WTC11 (cell line): ENCODE measurements around the gene SLIT3. TPM values are rescaled to one million over a fixed set of nuclear protein-coding genes. Genes with fewer than 3 reads are reported as not detected.
A peak's percentile ranks its signal among the peaks of the same experiment; 100 is the strongest.

Experiments used
- ATAC-seq: fragments of 200-7000 bp; cut with Tn5 transposase; 2 replicates; pipeline ENCODE4 v1.10.0; 2021; ENCODE audit warnings: mild to moderate bottlenecking, moderate library complexity
- CTCF ChIA-PET: fragments of 300-600 bp; sonication (Branson Sonifier 250); formaldehyde crosslinking; loops from one replicate; lab custom pipeline; 2021; ENCODE audit warnings: antibody characterized with exemption; lab: Charles Lee
- POLR2A ChIA-PET: fragments of 350-600 bp; sonication (Branson Sonifier 250); formaldehyde crosslinking; loops from one replicate; lab custom pipeline; 2021; ENCODE audit warnings: antibody characterized with exemption; lab: Charles Lee
- DNase-seq: peaks from one replicate; pipeline ENCODE4 v3.0.0; 2021; ENCODE audit warnings: low spot score
- H3K27ac Mint-ChIP-seq: 2 replicates; pipeline ENCODE4 v1.8.0; 2021; ENCODE audit warnings: mixed read lengths
- H3K27me3 Mint-ChIP-seq: 2 replicates; pipeline ENCODE4 v1.8.0; 2021; ENCODE audit warnings: low read depth, mild to moderate bottlenecking, moderate library complexity, mixed read lengths
- H3K36me3 Mint-ChIP-seq: 2 replicates; pipeline ENCODE4 v1.8.0; 2021; ENCODE audit warnings: mixed read lengths
- H3K4me1 Mint-ChIP-seq: 2 replicates; pipeline ENCODE4 v1.8.0; 2022; ENCODE audit warnings: mixed read lengths
- H3K4me3 Mint-ChIP-seq: 2 replicates; pipeline ENCODE4 v1.8.0; 2021; ENCODE audit warnings: mild to moderate bottlenecking, moderate library complexity, mixed read lengths
- H3K9me3 Mint-ChIP-seq: 2 replicates; pipeline ENCODE4 v1.8.0; 2021; ENCODE audit warnings: mixed read lengths
- GRHL2 ChIP-seq: fragments of 250-450 bp; sonication (Bioruptor Pico); IDR thresholded peaks from 2 replicates; pipeline ENCODE4 v1.8.0; 2022; ENCODE audit warnings: mild to moderate bottlenecking, moderate library complexity; ENCODE audit not compliant: insufficient replicate concordance, severe bottlenecking
- NFATC4 ChIP-seq: fragments of 250-450 bp; sonication (Bioruptor Pico); IDR thresholded peaks from 2 replicates; pipeline ENCODE4 v1.9.0; 2021; ENCODE audit warnings: mild to moderate bottlenecking
- ZBTB21 ChIP-seq: sonication (generic); formaldehyde crosslinking; IDR thresholded peaks from 2 replicates; pipeline ENCODE4 v1.8.1; 2023; ENCODE audit warnings: mild to moderate bottlenecking, missing genetic modification reagents, borderline replicate concordance
- ZNF138 ChIP-seq: sonication (generic); formaldehyde crosslinking; conservative IDR thresholded peaks from 2 replicates; pipeline ENCODE4 v1.8.1; 2022; ENCODE audit warnings: mild to moderate bottlenecking, moderate library complexity, missing genetic modification reagents
- ZNF232 ChIP-seq: sonication (generic); formaldehyde crosslinking; IDR thresholded peaks from 2 replicates; pipeline ENCODE4 v1.8.0; 2022; ENCODE audit warnings: mild to moderate bottlenecking, missing genetic modification reagents
- ZNF263 ChIP-seq: sonication (generic); formaldehyde crosslinking; IDR thresholded peaks from 2 replicates; pipeline ENCODE4 v1.8.1; 2022; ENCODE audit warnings: low read depth, mild to moderate bottlenecking, moderate library complexity, missing genetic modification reagents
- ZNF671 ChIP-seq: fragments of 250-450 bp; sonication (Bioruptor Pico); IDR thresholded peaks from 2 replicates; pipeline ENCODE4 v1.8.0; 2021; ENCODE audit warnings: mild to moderate bottlenecking
- total RNA-seq: library from RNA; stranded (reverse); gene quantifications from 3 replicates; pipeline ENCODE4 v1.2.3, GENCODE V29; 2021
- TF ChIP-seq, protein P1 (sequence below): fragments of 200-600 bp; IDR thresholded peaks from 2 replicates; pipeline ENCODE4 v1.8.0; 2022; ENCODE audit warnings: antibody characterized with exemption
- TF ChIP-seq, protein P2 (sequence below): sonication (generic); formaldehyde crosslinking; IDR thresholded peaks from 2 replicates; pipeline ENCODE4 v1.8.1; 2023; ENCODE audit warnings: mild to moderate bottlenecking, missing genetic modification reagents, moderate library complexity
- TF ChIP-seq, protein P3 (sequence below): sonication (generic); formaldehyde crosslinking; IDR thresholded peaks from 2 replicates; pipeline ENCODE4 v1.8.0; 2023; ENCODE audit warnings: mild to moderate bottlenecking, missing genetic modification reagents
- TF ChIP-seq, protein P4 (sequence below): sonication (generic); formaldehyde crosslinking; IDR thresholded peaks from 2 replicates; pipeline ENCODE4 v1.8.0; 2022; ENCODE audit warnings: mild to moderate bottlenecking, missing genetic modification reagents
- TF ChIP-seq, protein P5 (sequence below): sonication (generic); formaldehyde crosslinking; conservative IDR thresholded peaks from 2 replicates; pipeline ENCODE4 v1.8.1; 2023; ENCODE audit warnings: mild to moderate bottlenecking, low read depth, missing genetic modification reagents, moderate library complexity
- TF ChIP-seq, protein P6 (sequence below): sonication (generic); formaldehyde crosslinking; conservative IDR thresholded peaks from 2 replicates; pipeline ENCODE4 v1.8.1; 2022; ENCODE audit warnings: mild to moderate bottlenecking, missing genetic modification reagents
- TF ChIP-seq, protein P7 (sequence below): fragments of 250-450 bp; sonication (Bioruptor Pico); conservative IDR thresholded peaks from 2 replicates; pipeline ENCODE4 v1.9.0; 2021; ENCODE audit warnings: mild to moderate bottlenecking

Gene SLIT3
- total RNA-seq, 1 experiment from 2014 or later, result 1.9 TPM

DNA sequence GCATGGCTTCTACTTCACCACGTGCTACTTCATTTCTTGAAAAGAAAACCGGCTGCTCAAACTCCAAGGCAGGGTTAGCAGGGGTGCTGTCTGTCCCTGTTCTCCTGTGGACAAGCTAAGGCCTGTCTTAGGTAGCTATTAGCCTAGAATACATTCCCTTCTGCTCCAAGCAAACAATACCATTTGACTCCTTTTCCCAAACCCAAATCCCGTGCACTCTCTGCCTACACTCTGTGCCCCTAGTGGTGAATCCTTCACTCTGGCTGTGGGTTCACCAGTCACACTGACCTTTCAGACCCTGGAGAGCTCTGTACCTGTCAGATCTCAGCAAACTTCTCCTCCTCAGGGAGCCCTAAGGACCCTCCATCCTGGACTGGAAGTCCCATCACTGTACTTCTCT is 211.6 kb downstream of the SLIT3 start:
- no peaks in the 10 kb centered on the region; the same call in 1 of the 2 replicates for H3K27me3 Mint-ChIP-seq
- H3K27ac Mint-ChIP-seq, result peak overlapping the region; percentile 17; the same call in 1 of the 2 replicates
- peaks cover 18% of the 10 kb centered on the region for H3K36me3 Mint-ChIP-seq
- CTCF ChIA-PET, result interaction anchor here (0.6 to 1.6 kb wide), 8 partner anchors 9 to 85 kb away, joined by 3 to 9 read pairs (median 4); no protein-coding TSS in a partner anchor
- H3K4me3 Mint-ChIP-seq, result no peak overlapping the region
- peaks cover 46% of the 10 kb centered on the region for H3K4me1 Mint-ChIP-seq
- H3K9me3 Mint-ChIP-seq, result peaks cover 22% of the 10 kb centered on the region
- TF ChIP-seq, protein P1, sequence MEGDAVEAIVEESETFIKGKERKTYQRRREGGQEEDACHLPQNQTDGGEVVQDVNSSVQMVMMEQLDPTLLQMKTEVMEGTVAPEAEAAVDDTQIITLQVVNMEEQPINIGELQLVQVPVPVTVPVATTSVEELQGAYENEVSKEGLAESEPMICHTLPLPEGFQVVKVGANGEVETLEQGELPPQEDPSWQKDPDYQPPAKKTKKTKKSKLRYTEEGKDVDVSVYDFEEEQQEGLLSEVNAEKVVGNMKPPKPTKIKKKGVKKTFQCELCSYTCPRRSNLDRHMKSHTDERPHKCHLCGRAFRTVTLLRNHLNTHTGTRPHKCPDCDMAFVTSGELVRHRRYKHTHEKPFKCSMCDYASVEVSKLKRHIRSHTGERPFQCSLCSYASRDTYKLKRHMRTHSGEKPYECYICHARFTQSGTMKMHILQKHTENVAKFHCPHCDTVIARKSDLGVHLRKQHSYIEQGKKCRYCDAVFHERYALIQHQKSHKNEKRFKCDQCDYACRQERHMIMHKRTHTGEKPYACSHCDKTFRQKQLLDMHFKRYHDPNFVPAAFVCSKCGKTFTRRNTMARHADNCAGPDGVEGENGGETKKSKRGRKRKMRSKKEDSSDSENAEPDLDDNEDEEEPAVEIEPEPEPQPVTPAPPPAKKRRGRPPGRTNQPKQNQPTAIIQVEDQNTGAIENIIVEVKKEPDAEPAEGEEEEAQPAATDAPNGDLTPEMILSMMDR, result no peak
- TF ChIP-seq GRHL2 (CRISPR knock-in tag) (no peak), ZNF263 (CRISPR knock-in tag) (no peak), ZBTB21 (CRISPR knock-in tag) (no peak), ZNF671 (no peak), NFATC4 (CRISPR knock-in tag) (no peak), ZNF232 (no peak), ZNF138 (CRISPR knock-in tag) (no peak)
- TF ChIP-seq, protein P2, sequence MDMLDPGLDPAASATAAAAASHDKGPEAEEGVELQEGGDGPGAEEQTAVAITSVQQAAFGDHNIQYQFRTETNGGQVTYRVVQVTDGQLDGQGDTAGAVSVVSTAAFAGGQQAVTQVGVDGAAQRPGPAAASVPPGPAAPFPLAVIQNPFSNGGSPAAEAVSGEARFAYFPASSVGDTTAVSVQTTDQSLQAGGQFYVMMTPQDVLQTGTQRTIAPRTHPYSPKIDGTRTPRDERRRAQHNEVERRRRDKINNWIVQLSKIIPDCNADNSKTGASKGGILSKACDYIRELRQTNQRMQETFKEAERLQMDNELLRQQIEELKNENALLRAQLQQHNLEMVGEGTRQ (CRISPR knock-in tag), result no peak
- TF ChIP-seq, protein P3, sequence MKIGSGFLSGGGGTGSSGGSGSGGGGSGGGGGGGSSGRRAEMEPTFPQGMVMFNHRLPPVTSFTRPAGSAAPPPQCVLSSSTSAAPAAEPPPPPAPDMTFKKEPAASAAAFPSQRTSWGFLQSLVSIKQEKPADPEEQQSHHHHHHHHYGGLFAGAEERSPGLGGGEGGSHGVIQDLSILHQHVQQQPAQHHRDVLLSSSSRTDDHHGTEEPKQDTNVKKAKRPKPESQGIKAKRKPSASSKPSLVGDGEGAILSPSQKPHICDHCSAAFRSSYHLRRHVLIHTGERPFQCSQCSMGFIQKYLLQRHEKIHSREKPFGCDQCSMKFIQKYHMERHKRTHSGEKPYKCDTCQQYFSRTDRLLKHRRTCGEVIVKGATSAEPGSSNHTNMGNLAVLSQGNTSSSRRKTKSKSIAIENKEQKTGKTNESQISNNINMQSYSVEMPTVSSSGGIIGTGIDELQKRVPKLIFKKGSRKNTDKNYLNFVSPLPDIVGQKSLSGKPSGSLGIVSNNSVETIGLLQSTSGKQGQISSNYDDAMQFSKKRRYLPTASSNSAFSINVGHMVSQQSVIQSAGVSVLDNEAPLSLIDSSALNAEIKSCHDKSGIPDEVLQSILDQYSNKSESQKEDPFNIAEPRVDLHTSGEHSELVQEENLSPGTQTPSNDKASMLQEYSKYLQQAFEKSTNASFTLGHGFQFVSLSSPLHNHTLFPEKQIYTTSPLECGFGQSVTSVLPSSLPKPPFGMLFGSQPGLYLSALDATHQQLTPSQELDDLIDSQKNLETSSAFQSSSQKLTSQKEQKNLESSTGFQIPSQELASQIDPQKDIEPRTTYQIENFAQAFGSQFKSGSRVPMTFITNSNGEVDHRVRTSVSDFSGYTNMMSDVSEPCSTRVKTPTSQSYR (CRISPR knock-in tag), result no peak
- TF ChIP-seq, protein P4, sequence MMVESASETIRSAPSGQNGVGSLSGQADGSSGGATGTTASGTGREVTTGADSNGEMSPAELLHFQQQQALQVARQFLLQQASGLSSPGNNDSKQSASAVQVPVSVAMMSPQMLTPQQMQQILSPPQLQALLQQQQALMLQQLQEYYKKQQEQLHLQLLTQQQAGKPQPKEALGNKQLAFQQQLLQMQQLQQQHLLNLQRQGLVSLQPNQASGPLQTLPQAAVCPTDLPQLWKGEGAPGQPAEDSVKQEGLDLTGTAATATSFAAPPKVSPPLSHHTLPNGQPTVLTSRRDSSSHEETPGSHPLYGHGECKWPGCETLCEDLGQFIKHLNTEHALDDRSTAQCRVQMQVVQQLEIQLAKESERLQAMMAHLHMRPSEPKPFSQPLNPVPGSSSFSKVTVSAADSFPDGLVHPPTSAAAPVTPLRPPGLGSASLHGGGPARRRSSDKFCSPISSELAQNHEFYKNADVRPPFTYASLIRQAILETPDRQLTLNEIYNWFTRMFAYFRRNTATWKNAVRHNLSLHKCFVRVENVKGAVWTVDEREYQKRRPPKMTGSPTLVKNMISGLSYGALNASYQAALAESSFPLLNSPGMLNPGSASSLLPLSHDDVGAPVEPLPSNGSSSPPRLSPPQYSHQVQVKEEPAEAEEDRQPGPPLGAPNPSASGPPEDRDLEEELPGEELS (CRISPR knock-in tag), result no peak
- TF ChIP-seq, protein P5, sequence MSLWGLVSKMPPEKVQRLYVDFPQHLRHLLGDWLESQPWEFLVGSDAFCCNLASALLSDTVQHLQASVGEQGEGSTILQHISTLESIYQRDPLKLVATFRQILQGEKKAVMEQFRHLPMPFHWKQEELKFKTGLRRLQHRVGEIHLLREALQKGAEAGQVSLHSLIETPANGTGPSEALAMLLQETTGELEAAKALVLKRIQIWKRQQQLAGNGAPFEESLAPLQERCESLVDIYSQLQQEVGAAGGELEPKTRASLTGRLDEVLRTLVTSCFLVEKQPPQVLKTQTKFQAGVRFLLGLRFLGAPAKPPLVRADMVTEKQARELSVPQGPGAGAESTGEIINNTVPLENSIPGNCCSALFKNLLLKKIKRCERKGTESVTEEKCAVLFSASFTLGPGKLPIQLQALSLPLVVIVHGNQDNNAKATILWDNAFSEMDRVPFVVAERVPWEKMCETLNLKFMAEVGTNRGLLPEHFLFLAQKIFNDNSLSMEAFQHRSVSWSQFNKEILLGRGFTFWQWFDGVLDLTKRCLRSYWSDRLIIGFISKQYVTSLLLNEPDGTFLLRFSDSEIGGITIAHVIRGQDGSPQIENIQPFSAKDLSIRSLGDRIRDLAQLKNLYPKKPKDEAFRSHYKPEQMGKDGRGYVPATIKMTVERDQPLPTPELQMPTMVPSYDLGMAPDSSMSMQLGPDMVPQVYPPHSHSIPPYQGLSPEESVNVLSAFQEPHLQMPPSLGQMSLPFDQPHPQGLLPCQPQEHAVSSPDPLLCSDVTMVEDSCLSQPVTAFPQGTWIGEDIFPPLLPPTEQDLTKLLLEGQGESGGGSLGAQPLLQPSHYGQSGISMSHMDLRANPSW (CRISPR knock-in tag), result no peak
- TF ChIP-seq, protein P6, sequence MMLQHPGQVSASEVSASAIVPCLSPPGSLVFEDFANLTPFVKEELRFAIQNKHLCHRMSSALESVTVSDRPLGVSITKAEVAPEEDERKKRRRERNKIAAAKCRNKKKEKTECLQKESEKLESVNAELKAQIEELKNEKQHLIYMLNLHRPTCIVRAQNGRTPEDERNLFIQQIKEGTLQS, result no peak
- TF ChIP-seq, protein P7, sequence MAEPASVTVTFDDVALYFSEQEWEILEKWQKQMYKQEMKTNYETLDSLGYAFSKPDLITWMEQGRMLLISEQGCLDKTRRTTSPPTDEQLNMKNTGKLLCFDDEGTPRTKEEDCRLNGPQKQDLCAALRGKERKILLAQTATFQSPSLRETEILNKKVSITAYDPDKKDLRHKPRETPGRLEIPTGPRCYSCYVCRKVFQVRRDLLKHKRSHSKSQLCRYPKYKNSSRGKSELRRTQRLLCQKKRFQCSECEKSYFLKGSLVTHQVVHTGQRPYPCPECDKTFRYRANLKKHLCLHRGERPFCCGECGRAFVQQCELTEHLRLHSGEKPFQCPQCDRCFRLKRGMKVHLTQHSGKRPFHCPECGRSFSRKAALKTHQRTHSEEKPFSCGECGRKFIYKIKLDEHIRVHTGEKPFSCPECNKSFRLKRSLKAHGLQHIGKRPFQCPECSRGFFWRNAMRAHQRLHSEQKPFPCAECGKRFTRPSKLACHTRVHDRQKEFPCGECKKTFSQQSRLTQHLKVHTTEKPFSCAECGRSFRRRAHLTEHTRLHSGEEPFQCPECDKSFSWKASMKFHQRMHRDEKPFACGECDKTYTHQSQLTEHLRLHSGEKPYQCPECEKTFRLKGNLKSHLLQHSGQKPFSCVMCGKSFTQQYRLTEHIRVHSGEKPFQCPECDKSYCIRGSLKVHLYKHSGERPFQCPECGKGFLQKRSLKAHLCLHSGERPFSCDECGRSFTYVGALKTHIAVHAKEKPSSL (CRISPR knock-in tag), result no peak
- TF ChIP-seq, all 79 proteins: peak for 0
- ATAC-seq (peak; percentile 65), DNase-seq (no peak)
- POLR2A ChIA-PET, result no interaction called here
